LNCAP (cell line): ENCODE measurements around the gene FOLR1.
A peak's percentile ranks its signal among the peaks of the same experiment; 100 is the strongest.

Source experiments
- TF ChIP-seq, protein P1 (sequence below): fragments of 450-650 bp; IDR thresholded peaks from 2 replicates; pipeline ENCODE4 v1.5.1; 2017; ENCODE audit warnings: mild to moderate bottlenecking

Gene FOLR1

DNA sequence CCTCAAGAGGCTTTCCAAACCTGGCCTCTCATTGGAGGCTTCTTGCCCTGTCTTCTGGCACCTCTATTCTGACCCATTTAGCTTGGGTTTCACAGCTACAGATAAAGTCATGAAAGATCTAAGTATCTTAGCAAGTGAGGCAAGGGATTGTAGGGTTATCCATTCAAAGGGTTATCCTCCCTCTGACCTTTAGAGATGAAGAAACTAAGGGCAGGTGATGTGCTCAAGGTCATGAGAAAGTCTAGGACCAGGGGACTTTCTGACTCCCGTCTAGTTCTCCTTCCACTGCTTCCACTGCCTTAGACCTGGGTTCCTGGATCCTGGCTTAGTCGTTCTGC, 44.8 kb downstream of the FOLR1 start:
- TF ChIP-seq, protein P1, sequence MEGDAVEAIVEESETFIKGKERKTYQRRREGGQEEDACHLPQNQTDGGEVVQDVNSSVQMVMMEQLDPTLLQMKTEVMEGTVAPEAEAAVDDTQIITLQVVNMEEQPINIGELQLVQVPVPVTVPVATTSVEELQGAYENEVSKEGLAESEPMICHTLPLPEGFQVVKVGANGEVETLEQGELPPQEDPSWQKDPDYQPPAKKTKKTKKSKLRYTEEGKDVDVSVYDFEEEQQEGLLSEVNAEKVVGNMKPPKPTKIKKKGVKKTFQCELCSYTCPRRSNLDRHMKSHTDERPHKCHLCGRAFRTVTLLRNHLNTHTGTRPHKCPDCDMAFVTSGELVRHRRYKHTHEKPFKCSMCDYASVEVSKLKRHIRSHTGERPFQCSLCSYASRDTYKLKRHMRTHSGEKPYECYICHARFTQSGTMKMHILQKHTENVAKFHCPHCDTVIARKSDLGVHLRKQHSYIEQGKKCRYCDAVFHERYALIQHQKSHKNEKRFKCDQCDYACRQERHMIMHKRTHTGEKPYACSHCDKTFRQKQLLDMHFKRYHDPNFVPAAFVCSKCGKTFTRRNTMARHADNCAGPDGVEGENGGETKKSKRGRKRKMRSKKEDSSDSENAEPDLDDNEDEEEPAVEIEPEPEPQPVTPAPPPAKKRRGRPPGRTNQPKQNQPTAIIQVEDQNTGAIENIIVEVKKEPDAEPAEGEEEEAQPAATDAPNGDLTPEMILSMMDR: no peak

DNA sequence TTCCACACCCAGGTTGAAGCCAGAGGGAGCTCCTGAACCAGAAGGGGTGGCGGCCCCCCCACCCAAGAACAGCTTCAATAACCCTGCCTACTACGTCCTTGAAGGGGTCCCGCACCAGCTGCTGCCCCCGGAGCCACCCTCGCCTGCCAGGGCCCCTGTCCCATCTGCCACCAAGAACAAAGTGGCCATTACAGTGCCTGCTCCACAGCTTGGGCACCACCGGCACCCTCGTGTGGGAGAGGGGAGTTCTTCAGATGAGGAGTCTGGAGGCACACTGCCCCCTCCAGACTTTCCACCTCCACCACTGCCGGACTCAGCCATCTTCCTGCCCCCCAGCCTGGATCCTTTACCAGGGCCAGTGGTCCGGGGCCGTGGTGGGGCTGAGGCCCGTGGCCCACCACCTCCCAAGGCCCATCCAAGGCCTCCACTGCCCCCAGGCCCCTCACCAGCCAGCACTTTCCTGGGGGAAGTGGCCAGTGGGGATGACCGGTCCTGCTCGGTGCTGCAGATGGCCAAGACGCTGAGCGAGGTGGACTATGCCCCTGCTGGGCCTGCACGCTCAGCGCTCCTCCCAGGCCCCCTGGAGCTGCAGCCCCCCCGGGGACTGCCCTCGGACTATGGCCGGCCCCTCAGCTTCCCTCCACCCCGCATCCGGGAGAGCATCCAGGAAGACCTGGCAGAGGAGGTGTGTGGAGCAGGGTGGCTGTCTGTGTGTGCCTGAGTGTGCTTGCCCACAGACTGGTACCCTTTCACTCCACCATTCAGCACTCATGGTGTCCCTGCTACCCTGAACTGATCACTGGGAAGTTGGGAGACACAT, 45.4 kb downstream of the FOLR1 start:
- TF ChIP-seq, protein P1: no peak

DNA sequence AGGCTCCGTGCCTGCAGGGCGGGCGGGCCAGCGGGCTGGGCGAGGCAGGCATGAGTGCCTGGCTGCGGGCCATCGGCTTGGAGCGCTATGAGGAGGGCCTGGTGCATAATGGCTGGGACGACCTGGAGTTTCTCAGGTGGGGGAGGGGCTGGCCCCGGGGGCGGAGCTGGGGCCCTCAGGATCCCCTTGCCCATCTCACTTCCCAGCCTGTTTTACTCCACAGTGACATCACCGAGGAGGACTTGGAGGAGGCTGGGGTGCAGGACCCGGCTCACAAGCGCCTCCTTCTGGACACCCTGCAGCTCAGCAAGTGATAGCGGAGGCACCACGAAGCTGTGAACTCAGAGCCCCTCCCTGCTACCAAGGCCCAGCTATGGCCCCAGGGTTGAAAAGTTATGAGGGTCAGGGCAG, 46.1 kb downstream of the FOLR1 start:
- TF ChIP-seq, protein P1: peak; percentile 88

DNA sequence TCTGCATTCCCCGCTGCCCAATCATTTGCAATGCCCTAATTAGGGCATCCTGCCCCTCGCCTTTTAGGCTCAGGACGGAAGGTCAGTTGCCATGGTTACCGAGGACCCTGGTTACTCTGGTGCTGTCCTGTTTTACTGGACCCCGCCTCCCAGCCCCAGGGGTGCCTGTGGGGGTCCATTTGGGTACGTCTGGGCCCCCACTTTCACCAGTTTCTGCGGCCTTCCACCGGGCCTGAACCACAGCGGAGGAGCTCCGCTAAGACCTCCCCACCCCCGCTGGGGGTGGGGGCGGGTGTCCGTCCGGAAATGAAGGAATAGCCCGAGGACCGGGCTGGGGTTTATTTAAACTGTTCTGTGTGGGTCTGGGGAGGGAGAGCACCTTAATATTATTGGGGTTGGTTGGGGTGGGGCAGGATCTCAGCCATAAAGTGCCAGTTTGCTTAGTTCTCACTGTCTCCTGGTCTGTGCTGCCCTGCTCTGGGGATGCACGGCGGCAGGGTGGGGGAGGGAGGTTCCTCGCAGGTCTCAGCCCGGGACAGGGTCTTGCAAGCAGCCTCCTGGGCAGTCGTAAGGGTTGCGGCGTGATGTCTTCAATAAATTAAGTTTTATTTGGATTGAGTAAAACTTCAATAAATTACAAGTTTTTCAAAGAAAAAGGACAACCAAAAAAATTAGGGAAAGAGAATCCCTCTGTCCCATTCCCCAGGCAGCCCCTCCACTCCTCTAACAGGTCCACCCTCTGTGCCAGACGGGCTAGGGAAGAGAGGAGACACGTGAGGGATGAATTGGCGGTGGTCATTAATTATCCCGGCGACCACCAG, 46.8 kb downstream of the FOLR1 start:
- TF ChIP-seq, protein P1: peak; percentile 36

DNA sequence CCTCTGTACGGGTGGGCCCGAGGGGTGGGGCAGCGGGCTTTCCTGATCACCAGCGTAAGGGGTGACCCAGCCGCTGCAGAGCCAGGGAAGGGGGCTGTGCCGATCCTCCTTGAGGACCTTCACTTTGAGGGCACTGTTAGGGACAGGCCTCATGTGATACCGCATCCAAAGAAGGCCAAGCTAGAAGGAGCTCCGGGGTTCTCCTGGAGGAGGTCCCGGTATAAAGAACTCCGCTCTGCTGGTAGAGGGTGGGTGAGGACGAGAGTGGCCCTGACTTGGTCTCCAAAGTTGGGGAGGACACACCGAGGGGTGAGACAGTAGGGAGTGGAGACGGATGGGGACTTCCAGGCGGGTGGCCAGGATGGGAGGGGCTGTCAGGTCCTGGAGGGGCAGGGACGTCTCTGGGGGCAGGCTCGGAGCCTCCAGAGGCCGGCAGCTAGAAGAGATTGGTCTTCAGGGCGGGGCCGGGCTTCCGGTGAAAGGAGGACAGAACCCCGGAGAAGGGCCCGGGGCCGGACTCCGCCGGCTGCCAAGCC, 47.4 kb downstream of the FOLR1 start:
- TF ChIP-seq, protein P1: no peak

DNA sequence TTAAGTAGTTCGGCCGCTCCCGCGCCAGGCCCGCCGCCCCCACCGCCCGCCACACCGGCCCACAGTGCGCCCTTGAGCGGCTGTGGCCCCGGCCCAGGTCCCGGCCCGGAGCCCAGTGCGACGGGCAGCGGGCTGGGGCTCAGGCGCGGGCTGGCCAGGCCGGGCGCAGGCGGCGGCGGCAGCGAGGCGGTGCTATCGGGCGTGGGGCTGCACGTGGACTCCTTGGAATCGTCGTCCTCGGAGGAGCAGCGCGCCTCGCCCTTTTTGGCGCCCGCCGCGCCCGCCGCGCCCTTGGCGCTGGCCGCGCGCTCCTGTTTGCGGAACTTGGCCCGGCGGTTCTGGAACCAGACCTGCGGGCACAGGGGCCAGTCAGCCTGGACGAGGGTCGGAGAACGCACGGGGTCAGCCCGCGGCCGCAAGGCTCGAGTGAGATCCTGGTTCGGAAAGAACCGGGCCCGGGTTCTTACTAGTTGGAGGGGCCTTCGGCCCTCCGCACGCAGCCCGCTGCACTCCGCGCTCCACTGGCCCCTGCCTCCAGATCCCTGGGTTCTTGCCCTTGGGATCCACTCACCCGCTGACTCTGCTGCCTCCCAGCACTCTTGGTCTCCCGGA, 48.0 kb downstream of the FOLR1 start:
- TF ChIP-seq, protein P1: no peak

DNA sequence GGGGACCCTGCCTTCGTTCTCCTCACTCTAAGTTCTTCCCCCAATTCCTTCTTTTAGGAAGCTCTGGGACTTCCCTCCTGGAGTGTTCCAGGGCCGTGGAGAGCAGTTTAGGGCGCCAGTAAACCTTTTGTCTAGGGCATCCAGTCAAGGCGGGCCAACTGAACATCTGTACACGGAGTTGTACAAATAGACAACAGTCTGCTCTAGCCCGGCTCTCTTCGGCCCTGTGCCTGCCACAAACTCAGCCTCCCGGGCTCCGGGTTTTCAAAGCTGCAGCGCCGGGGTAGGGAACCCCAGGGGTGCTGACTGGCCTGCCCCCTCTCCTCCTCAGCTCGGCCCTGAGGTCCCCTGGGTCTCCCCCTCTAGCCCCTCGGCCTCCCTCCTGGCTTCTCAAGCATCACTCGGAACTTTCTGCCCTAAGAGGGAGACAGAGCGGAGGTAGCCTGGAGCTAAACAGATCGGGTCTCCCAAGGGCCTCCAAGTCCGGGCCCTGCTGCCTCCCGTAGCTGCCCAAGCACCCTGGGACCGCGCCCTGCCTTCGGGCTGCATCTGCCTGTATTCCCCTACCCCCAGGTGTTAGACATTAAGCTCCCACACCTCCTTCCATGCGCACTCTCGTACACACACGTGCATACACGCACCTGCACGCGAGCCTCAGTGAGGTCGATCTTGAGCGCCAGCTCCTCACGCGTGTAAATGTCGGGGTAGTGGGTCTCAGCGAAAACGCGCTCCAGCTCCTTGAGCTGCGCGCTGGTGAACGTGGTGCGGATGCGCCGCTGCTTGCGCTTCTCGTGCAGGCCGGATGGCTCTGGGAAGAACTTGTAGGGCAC, 48.7 kb downstream of the FOLR1 start:
- TF ChIP-seq, protein P1: no peak
